GM12878 (cell line): ENCODE results near the gene ALCAM. TPM values are rescaled to one million over a fixed set of nuclear protein-coding genes. Genes with fewer than 3 reads are reported as not detected.

Experiments
- ATAC-seq: fragments of 200-7000 bp; cut with Tn5 transposase; 3 replicates; pipeline ENCODE4 v1.9.1; 2020; ENCODE audit warnings: mild to moderate bottlenecking, moderate library complexity
- BruUV-seq: library from RNA; stranded (reverse); fragments of 400-500 nt; replicated peaks from 2 replicates; lab custom pipeline; 2021; lab: Mats Ljungman, UMichigan
- CTCF ChIA-PET: fragments of 300-600 bp; sonication (Branson Sonifier 250); formaldehyde crosslinking; extraction: SDS; loops from one replicate; lab custom pipeline; 2021; ENCODE audit warnings: inconsistent platforms; lab: Yijun Ruan, JAX
- POLR2A ChIA-PET: fragments of 350-600 bp; formaldehyde crosslinking; extraction: SDS; loops from one replicate; lab custom pipeline; 2021; ENCODE audit warnings: inconsistent platforms; lab: Charles Lee
- RAD21 ChIA-PET: fragments of 300-600 bp; sonication (Branson Sonifier 250); formaldehyde crosslinking; loops from one replicate; lab custom pipeline; 2023; ENCODE audit warnings: antibody characterized with exemption; ENCODE audit not compliant: unreplicated experiment; lab: Charles Lee
- SMC1A ChIA-PET: fragments of 300-600 bp; sonication (Branson Sonifier 250); formaldehyde crosslinking; loops from one replicate; lab custom pipeline; 2023; ENCODE audit not compliant: unreplicated experiment, uncharacterized antibody; lab: Charles Lee
- DNase-seq: peaks from one replicate; pipeline ENCODE4 v3.0.0-alpha.2; 2011; ENCODE audit warnings: low read depth, low spot score
- FAIRE-seq: peaks from 3 replicates; lab custom pipeline; 2011; peaks lifted over from hg19 to GRCh38; lab: Jason Lieb, UNC
- H2AFZ ChIP-seq: 2 replicates; pipeline ENCODE4 v1.6.0; 2011; ENCODE audit warnings: low read depth, low read length, control low read depth; ENCODE audit not compliant: control insufficient read depth
- H3K27ac ChIP-seq: 2 replicates; pipeline ENCODE4 v1.5.1; 2011; ENCODE audit warnings: control low read depth; ENCODE audit not compliant: control insufficient read depth, insufficient read depth
- H3K27me3 ChIP-seq, 2 experiments: replicated peaks in 1 of 2; 2 replicates each; pipeline versions ENCODE4 v1.6.0 to v1.6.1; 2011; ENCODE audit warnings: low read length in 1 of 2; ENCODE audit not compliant: control insufficient read depth in 2 of 2, insufficient read depth in 2 of 2
- H3K36me3 ChIP-seq, 2 experiments: 2 replicates each; pipeline ENCODE4 v1.5.1; 2011; ENCODE audit warnings: low read length in 1 of 2; ENCODE audit not compliant: control insufficient read depth in 2 of 2, insufficient read depth in 2 of 2
- H3K4me1 ChIP-seq: 2 replicates; pipeline ENCODE4 v1.6.1; 2011; ENCODE audit warnings: mild to moderate bottlenecking, low read length, moderate library complexity, mixed read lengths; ENCODE audit not compliant: control insufficient read depth, insufficient read depth
- H3K4me2 ChIP-seq: 2 replicates; pipeline ENCODE4 v1.6.0; 2011; ENCODE audit warnings: control low read depth; ENCODE audit not compliant: control insufficient read depth, insufficient read depth
- H3K4me3 ChIP-seq: fragments of 200-600 bp; sonication (generic); 2 replicates; pipeline ENCODE4 v1.5.1; 2016
- H3K79me2 ChIP-seq: 2 replicates; pipeline ENCODE4 v1.6.0; 2011; ENCODE audit warnings: low read length; ENCODE audit not compliant: control insufficient read depth, insufficient read depth
- H3K9ac ChIP-seq: 2 replicates; pipeline ENCODE4 v1.8.0; 2011; ENCODE audit warnings: low read length, control low read depth, mixed read lengths; ENCODE audit not compliant: control insufficient read depth, insufficient read depth
- H3K9me3 ChIP-seq: replicated peaks from 3 replicates; pipeline ENCODE4 v1.5.1; 2011; ENCODE audit warnings: mild to moderate bottlenecking, low read length; ENCODE audit not compliant: control insufficient read depth, insufficient read depth
- H4K20me1 ChIP-seq: 2 replicates; pipeline ENCODE4 v1.6.0; 2011; ENCODE audit not compliant: control insufficient read depth, insufficient read depth
- BCL11A ChIP-seq: IDR thresholded peaks from 2 replicates; pipeline ENCODE4 v1.6.1; 2011; ENCODE audit warnings: low read depth, low read length
- BHLHE40 ChIP-seq, 2 experiments: fragments of 450-650 bp in 1 of 2; IDR thresholded peaks; 2 replicates each; pipeline ENCODE4 v1.6.1; 2011 to 2017; ENCODE audit warnings: low read depth in 2 of 2, borderline replicate concordance in 1 of 2, improper control_type of control experiment in 1 of 2, low read length in 1 of 2, mild to moderate bottlenecking in 1 of 2
- CREB1 ChIP-seq: IDR thresholded peaks from 2 replicates; pipeline ENCODE4 v1.6.1; 2012; ENCODE audit warnings: low read depth, mild to moderate bottlenecking, inconsistent platforms
- IRF4 ChIP-seq: IDR thresholded peaks from 2 replicates; pipeline ENCODE4 v1.6.1; 2011; ENCODE audit warnings: low read depth, low read length
- NFIC ChIP-seq: IDR thresholded peaks from 2 replicates; pipeline ENCODE4 v1.6.1; 2012; ENCODE audit warnings: low read depth, mild to moderate bottlenecking, inconsistent platforms, low read length, moderate library complexity
- NFXL1 ChIP-seq: fragments of 450-650 bp; IDR thresholded peaks from 2 replicates; pipeline ENCODE4 v1.6.1; 2017; ENCODE audit warnings: antibody characterized with exemption, mild to moderate bottlenecking, borderline replicate concordance
- NR2C1 ChIP-seq: fragments of 450-650 bp; IDR thresholded peaks from 2 replicates; pipeline ENCODE4 v1.6.1; 2017; ENCODE audit warnings: antibody characterized with exemption, mild to moderate bottlenecking, moderate library complexity
- NR2F1 ChIP-seq: fragments of 450-650 bp; conservative IDR thresholded peaks from 2 replicates; pipeline ENCODE4 v1.6.1; 2017; ENCODE audit warnings: mild to moderate bottlenecking
- PAX5 ChIP-seq: IDR thresholded peaks from 2 replicates; pipeline ENCODE4 v1.6.1; 2011; ENCODE audit warnings: low read depth, low read length, borderline replicate concordance
- SMARCA5 ChIP-seq: fragments of 450-650 bp; IDR thresholded peaks from 2 replicates; pipeline ENCODE4 v1.6.1; 2017; ENCODE audit warnings: mild to moderate bottlenecking
- SPI1 ChIP-seq: IDR thresholded peaks from 2 replicates; pipeline ENCODE4 v1.6.1; 2011; ENCODE audit warnings: low read depth, mild to moderate bottlenecking, low read length, moderate library complexity, borderline replicate concordance; ENCODE audit not compliant: insufficient read depth
- STAT3 ChIP-seq: IDR thresholded peaks from 2 replicates; pipeline ENCODE4 v1.6.1; 2011; ENCODE audit warnings: low read depth, low read length, improper control_type of control experiment
- YBX1 ChIP-seq: fragments of 450-650 bp; IDR thresholded peaks from 2 replicates; pipeline ENCODE4 v1.6.1; 2016; ENCODE audit warnings: antibody characterized with exemption
- WGBS: methylation state at CpG from one replicate; pipeline ENCODE4 v1.1.6; 2016; ENCODE audit warnings: low lambda C conversion rate; ENCODE audit not compliant: insufficient replicate concordance, insufficient coverage; ENCODE audit errors: missing lambda C conversion rate; 5-methylcytosine and 5-hydroxymethylcytosine counted together
- in situ Hi-C: fragments of 300-500 bp; cut with MboI; formaldehyde crosslinking; loops from 9 replicates; pipeline ENCODE4 v1.14.3; 2018; ENCODE audit warnings: mixed read lengths
- intact Hi-C: fragments of 100-400 bp; cut with micrococcal nuclease; formaldehyde crosslinking; loops from one replicate; pipeline ENCODE4 v1.14.2; 2022; ENCODE audit not compliant: unreplicated experiment
- polyA plus RNA-seq, 11 experiments: library from polyadenylated mRNA; depleted of rRNA in 4 of 11; unstranded in 6 of 11; stranded (reverse) in 5 of 11; fragments of >200 nt; fragmentation: Nextera tagmentation in 4 of 11; fragmentation: Illumina TruSeq in 1 of 11; extraction: Ambion mirVana in 4 of 11; extraction: Trizol in 1 of 11; gene quantifications; 1 replicate in 1 of 11; 2 replicates in 10 of 11; pipeline versions ENCODE4 v1.2.1 to v1.2.3, GENCODE V29; 2011 to 2016; ENCODE audit warnings: inconsistent platforms in 2 of 11, missing spikeins in 2 of 11, low read depth in 1 of 11
- total RNA-seq, 4 experiments: library from RNA; depleted of rRNA in 3 of 4; stranded (reverse); fragments of >200 nt in 3 of 4; fragmentation: Illumina TruSeq in 1 of 4; extraction: Trizol in 1 of 4; gene quantifications; 2 replicates each; pipeline versions ENCODE4 v1.2.1 to v1.2.3, GENCODE V29; 2013 to 2021
- TF ChIP-seq, protein P1 (sequence below): fragments of 450-650 bp; IDR thresholded peaks from 2 replicates; pipeline ENCODE4 v1.6.1; 2017; ENCODE audit warnings: borderline replicate concordance
- TF ChIP-seq, protein P2 (sequence below): fragments of 450-650 bp; IDR thresholded peaks from 2 replicates; pipeline ENCODE4 v1.6.1; 2017; ENCODE audit warnings: low read depth, mild to moderate bottlenecking, moderate library complexity
- TF ChIP-seq, protein P3 (sequence below): IDR thresholded peaks from 2 replicates; pipeline ENCODE4 v1.6.1; 2012; ENCODE audit warnings: low read length, inconsistent platforms
- TF ChIP-seq, protein P4 (sequence below): IDR thresholded peaks from 2 replicates; pipeline ENCODE4 v1.6.1; 2011; ENCODE audit warnings: borderline replicate concordance, low read depth, mild to moderate bottlenecking, moderate library complexity, low read length; ENCODE audit not compliant: insufficient read depth, poor library complexity, severe bottlenecking

The ALCAM gene
- total and polyA plus RNA-seq, 10 of the 15 experiments (the other 5 are each of a cell fraction or from before 2014, with no cell fraction given) = 12.2 to 54.2 (median 32.6) TPM

DNA sequence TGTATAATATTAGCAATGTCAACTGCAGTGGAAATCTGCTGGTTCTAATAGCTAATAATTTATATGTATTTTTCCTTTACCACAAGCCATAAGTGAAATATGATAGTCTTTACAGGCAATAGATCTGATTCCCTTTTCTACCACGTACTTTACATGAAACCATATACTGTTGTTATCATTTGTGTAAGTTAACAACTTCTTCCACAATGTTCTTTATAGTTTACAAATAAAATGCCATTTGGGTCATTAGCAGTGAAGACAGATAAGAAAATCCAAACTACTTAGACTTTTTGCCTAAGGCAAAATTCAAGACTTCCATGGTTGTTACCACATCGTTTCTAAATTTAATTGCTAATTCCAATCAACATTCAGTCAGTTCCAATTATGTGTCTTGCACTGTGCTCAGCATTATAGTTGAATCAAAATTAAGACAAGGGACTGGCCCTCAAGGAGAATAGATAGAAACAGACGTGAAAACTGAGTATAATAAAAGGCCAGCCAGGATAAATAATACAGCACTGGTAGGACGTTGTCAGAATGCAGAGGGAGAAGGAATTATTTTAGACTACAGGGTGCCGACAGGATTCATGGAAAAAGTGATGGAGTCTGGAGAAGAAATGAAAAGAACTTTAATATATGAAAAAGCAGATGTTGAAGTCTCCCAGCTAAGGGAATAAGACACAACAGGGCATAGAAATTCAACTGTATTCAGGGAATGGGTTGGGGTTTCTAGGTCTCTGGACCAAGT, 249.8 kb downstream of the ALCAM start (continued):
- TF ChIP-seq, protein P1, sequence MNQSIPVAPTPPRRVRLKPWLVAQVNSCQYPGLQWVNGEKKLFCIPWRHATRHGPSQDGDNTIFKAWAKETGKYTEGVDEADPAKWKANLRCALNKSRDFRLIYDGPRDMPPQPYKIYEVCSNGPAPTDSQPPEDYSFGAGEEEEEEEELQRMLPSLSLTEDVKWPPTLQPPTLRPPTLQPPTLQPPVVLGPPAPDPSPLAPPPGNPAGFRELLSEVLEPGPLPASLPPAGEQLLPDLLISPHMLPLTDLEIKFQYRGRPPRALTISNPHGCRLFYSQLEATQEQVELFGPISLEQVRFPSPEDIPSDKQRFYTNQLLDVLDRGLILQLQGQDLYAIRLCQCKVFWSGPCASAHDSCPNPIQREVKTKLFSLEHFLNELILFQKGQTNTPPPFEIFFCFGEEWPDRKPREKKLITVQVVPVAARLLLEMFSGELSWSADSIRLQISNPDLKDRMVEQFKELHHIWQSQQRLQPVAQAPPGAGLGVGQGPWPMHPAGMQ = no peak
- TF ChIP-seq, protein P2, sequence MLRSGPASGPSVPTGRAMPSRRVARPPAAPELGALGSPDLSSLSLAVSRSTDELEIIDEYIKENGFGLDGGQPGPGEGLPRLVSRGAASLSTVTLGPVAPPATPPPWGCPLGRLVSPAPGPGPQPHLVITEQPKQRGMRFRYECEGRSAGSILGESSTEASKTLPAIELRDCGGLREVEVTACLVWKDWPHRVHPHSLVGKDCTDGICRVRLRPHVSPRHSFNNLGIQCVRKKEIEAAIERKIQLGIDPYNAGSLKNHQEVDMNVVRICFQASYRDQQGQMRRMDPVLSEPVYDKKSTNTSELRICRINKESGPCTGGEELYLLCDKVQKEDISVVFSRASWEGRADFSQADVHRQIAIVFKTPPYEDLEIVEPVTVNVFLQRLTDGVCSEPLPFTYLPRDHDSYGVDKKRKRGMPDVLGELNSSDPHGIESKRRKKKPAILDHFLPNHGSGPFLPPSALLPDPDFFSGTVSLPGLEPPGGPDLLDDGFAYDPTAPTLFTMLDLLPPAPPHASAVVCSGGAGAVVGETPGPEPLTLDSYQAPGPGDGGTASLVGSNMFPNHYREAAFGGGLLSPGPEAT = no peak

DNA sequence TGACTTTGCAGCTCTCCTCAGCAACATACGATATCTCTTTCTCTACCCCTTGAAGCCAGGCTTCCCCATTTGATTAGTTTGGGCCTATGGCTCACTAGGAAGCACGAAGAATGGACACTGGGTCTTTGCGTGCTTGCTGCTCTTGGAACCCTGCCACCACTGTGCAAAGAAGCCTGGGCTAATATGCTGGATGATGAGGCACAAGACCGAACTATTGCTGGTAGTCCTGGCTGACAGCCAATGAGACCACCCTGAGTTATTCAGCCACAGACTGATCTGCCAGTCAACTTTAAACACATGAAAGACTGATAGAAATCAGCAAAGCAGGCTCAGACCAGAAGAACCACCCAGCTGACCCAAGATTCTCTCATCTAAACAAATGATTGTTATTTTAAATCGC, 251.8 kb downstream of the ALCAM start:
- TF ChIP-seq, protein P3, sequence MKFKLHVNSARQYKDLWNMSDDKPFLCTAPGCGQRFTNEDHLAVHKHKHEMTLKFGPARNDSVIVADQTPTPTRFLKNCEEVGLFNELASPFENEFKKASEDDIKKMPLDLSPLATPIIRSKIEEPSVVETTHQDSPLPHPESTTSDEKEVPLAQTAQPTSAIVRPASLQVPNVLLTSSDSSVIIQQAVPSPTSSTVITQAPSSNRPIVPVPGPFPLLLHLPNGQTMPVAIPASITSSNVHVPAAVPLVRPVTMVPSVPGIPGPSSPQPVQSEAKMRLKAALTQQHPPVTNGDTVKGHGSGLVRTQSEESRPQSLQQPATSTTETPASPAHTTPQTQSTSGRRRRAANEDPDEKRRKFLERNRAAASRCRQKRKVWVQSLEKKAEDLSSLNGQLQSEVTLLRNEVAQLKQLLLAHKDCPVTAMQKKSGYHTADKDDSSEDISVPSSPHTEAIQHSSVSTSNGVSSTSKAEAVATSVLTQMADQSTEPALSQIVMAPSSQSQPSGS = no peak
- no peak for TF ChIP-seq CREB1
- TF ChIP-seq BCL11A = no peak
- TF ChIP-seq PAX5 = no peak
- TF ChIP-seq NFIC = no peak
- no peak for TF ChIP-seq SPI1
- TF ChIP-seq BHLHE40 (IDR thresholded peaks at IDR 0.05; ENCODE audit: borderline replicate concordance in 1 of 2, low read depth in 2 of 2, low read length in 1 of 2) = no peak
- TF ChIP-seq SMARCA5 = no peak
- TF ChIP-seq YBX1 = no peak
- TF ChIP-seq, protein P4, sequence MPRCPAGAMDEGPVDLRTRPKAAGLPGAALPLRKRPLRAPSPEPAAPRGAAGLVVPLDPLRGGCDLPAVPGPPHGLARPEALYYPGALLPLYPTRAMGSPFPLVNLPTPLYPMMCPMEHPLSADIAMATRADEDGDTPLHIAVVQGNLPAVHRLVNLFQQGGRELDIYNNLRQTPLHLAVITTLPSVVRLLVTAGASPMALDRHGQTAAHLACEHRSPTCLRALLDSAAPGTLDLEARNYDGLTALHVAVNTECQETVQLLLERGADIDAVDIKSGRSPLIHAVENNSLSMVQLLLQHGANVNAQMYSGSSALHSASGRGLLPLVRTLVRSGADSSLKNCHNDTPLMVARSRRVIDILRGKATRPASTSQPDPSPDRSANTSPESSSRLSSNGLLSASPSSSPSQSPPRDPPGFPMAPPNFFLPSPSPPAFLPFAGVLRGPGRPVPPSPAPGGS = no peak
- TF ChIP-seq NFXL1 = no peak
- no peak for TF ChIP-seq NR2C1
- no peak for TF ChIP-seq IRF4
- TF ChIP-seq STAT3 = no peak
- TF ChIP-seq NR2F1 = no peak
- ChIA-PET POLR2A (no interaction called here), SMC1A (no interaction called here), RAD21 (no interaction called here), CTCF (interaction anchor here (0.6 kb wide), 1 partner anchor 763 kb away, joined by 4 read pairs; no protein-coding TSS in a partner anchor)
- Histone ChIP-seq H2AFZ (no peak overlapping the region), H3K79me2 (no peaks in the 10 kb centered on the region), H4K20me1 (no peaks in the 10 kb centered on the region), H3K4me2 (no peak overlapping the region), H3K9me3 (no peaks in the 10 kb centered on the region), H3K9ac (no peak overlapping the region), H3K27me3 (no peaks in the 10 kb centered on the region), H3K4me3 (no peak overlapping the region), H3K4me1 (no peaks in the 10 kb centered on the region), H3K27ac (no peak overlapping the region), H3K36me3 (no peaks in the 10 kb centered on the region)
- 31% methylated on average over 5 of the region's 5 CpGs for WGBS
- BruUV-seq = no TSS peak
- FAIRE-seq (no peak), DNase-seq (no peak), ATAC-seq (no peak)
- in situ Hi-C loops = no loop called here
- intact Hi-C loops = no loop called here
